Gastroesophageal sphincter (tissue), 4 donors: ENCODE measurements around the gene ZNF445. TPM values are rescaled to one million over a fixed set of nuclear protein-coding genes. Genes with fewer than 3 reads are reported as not detected.
"Not testable (repeated sequence)": the region's sequence is repeated elsewhere in the genome, so short reads cannot be mapped to it uniquely, and the experiment has no call there.

Experiments used
- ATAC-seq: fragments of 150-250 bp; one replicate; pipeline ENCODE4 v1.9.1; 2016; ENCODE audit warnings: mild to moderate bottlenecking, moderate library complexity
- H3K27ac ChIP-seq, 4 donors: fragments of 200-600 bp; sonication (generic) in 3 of 4; 1 replicate in 3 of 4; 2 replicates in 1 of 4; pipeline ENCODE4 v1.5.1; 2016 to 2019
- H3K27me3 ChIP-seq: fragments of 200-600 bp; sonication (generic); one replicate; pipeline ENCODE4 v1.5.1; 2019
- H3K36me3 ChIP-seq, 2 donors: fragments of 200-600 bp; sonication (generic); one replicate each; pipeline ENCODE4 v1.5.1; 2019; ENCODE audit warnings: control low read depth in 1 of 2
- H3K4me1 ChIP-seq, 3 donors: fragments of 200-600 bp; sonication (generic); 1 replicate in 2 of 3; 2 replicates in 1 of 3; pipeline ENCODE4 v1.5.1; 2016 to 2019; ENCODE audit warnings: control low read depth in 2 of 3
- H3K4me3 ChIP-seq, 2 donors: fragments of 200-600 bp; sonication (generic); one replicate each; pipeline ENCODE4 v1.5.1; 2019; ENCODE audit warnings: mild to moderate bottlenecking in 1 of 2, moderate library complexity in 1 of 2
- H3K9me3 ChIP-seq, 3 donors: fragments of 200-600 bp; sonication (generic); one replicate each; pipeline ENCODE4 v1.5.1; 2017 to 2019; ENCODE audit warnings: control low read depth in 2 of 3
- EP300 ChIP-seq: sonication (generic); formaldehyde crosslinking; IDR thresholded peaks from one replicate; pipeline ENCODE4 v1.6.1; 2017; ENCODE audit warnings: antibody characterized with exemption, mild to moderate bottlenecking
- POLR2A ChIP-seq, 2 donors: fragments of 450-650 bp; IDR thresholded peaks; one replicate each; pipeline ENCODE4 v1.6.1; 2017; ENCODE audit warnings: antibody characterized with exemption in 2 of 2, mild to moderate bottlenecking in 2 of 2, moderate library complexity in 1 of 2
- POLR2AphosphoS5 ChIP-seq: sonication (generic); formaldehyde crosslinking; IDR thresholded peaks from one replicate; pipeline ENCODE4 v1.6.1; 2017; ENCODE audit warnings: antibody characterized with exemption
- WGBS, 2 donors: methylation state at CpG; one replicate each; pipeline ENCODE4 v1.1.5; 2018; ENCODE audit warnings: low coverage in 1 of 2; 5-methylcytosine and 5-hydroxymethylcytosine counted together
- total RNA-seq, 4 donors: library from RNA; depleted of rRNA; stranded (reverse); fragments of >200 nt; gene quantifications; one replicate each; pipeline ENCODE4 v1.1.0, GENCODE V29; 2016
- TF ChIP-seq, protein P1 (sequence below), 4 experiments: fragments of 200-600 bp in 2 of 4; fragments of 450-650 bp in 2 of 4; sonication (generic) in 1 of 4; IDR thresholded peaks; one replicate each; pipeline ENCODE4 v1.5.1; 2017 to 2019; ENCODE audit warnings: antibody characterized with exemption in 4 of 4, mild to moderate bottlenecking in 2 of 4, moderate library complexity in 2 of 4

The ZNF445 gene
- total RNA-seq, 4 donors from 2014 or later, result 8.9 to 15.2 (median 12.6) TPM

DNA sequence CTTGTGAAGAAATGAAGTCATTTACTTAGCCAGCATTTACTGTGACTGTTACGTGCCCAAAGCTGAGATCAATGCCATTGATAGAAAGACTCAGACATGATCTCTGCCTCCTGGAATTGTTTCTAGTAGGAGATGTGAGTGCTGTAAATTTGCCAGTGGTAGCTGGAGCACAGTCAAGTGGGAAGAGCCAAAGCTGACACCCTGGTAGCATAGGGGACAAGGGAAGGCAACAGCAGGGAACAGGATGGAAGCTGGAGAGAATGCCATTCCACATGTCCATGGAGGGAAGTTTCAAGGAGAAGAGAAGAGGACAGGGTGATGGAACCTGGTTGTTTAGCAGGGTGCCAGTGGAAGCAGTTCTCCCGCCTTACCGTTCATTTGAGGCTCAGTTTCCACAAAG is 74.9 kb downstream of the ZNF445 start:
- Histone ChIP-seq H3K4me1 (no peaks in the 10 kb centered on the region), H3K9me3 (no peaks in the 10 kb centered on the region), H3K36me3 (peaks cover 0 to 59% of the 10 kb centered on the region in 2 donors), H3K27ac (no peak overlapping the region), H3K27me3 (no peaks in the 10 kb centered on the region), H3K4me3 (no peak overlapping the region)
- 89 to 98% methylated on average over 1 to 3 of the region's 3 CpGs for WGBS, 2 donors
- TF ChIP-seq EP300 (no peak), POLR2A (IDR thresholded peaks at IDR 0.05) (no peak), POLR2AphosphoS5 (no peak)
- TF ChIP-seq, protein P1, sequence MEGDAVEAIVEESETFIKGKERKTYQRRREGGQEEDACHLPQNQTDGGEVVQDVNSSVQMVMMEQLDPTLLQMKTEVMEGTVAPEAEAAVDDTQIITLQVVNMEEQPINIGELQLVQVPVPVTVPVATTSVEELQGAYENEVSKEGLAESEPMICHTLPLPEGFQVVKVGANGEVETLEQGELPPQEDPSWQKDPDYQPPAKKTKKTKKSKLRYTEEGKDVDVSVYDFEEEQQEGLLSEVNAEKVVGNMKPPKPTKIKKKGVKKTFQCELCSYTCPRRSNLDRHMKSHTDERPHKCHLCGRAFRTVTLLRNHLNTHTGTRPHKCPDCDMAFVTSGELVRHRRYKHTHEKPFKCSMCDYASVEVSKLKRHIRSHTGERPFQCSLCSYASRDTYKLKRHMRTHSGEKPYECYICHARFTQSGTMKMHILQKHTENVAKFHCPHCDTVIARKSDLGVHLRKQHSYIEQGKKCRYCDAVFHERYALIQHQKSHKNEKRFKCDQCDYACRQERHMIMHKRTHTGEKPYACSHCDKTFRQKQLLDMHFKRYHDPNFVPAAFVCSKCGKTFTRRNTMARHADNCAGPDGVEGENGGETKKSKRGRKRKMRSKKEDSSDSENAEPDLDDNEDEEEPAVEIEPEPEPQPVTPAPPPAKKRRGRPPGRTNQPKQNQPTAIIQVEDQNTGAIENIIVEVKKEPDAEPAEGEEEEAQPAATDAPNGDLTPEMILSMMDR (IDR thresholded peaks at IDR 0.05), result no peak
- no peak for ATAC-seq

GRCh38 chr3:44400771-44401170 is 76.7 kb downstream of the ZNF445 start:
- no peaks in the 10 kb centered on the region for H3K27me3 ChIP-seq
- H3K4me1 ChIP-seq, result no peaks in the 10 kb centered on the region
- no peak for ATAC-seq
- no peaks in the 10 kb centered on the region for H3K9me3 ChIP-seq
- TF ChIP-seq POLR2A (IDR thresholded peaks at IDR 0.05), result no peak
- TF ChIP-seq POLR2AphosphoS5, result no peak
- no peak for TF ChIP-seq EP300
- TF ChIP-seq, protein P1 (IDR thresholded peaks at IDR 0.05), result no peak
- H3K27ac ChIP-seq, result no peak overlapping the region
- peaks cover 0 to 62% of the 10 kb centered on the region in 2 donors for H3K36me3 ChIP-seq
- no peak overlapping the region for H3K4me3 ChIP-seq
- 52 to 76% methylated on average over 2 of the region's 2 CpGs for WGBS, 2 donors

GRCh38 chr3:44398853-44399252 is 78.6 kb downstream of the ZNF445 start:
- Histone ChIP-seq H3K4me3 (no peak overlapping the region), H3K9me3 (no peaks in the 10 kb centered on the region), H3K27ac (no peak overlapping the region), H3K36me3 (peaks cover 0 to 53% of the 10 kb centered on the region in 2 donors), H3K4me1 (no peaks in the 10 kb centered on the region), H3K27me3 (no peaks in the 10 kb centered on the region)
- WGBS, 2 donors, result 50 to 74% methylated on average over 4 of the region's 4 CpGs
- no peak for ATAC-seq
- TF ChIP-seq POLR2AphosphoS5 (no peak), EP300 (no peak), POLR2A (IDR thresholded peaks at IDR 0.05) (no peak)
- TF ChIP-seq, protein P1 (IDR thresholded peaks at IDR 0.05), result no peak

DNA sequence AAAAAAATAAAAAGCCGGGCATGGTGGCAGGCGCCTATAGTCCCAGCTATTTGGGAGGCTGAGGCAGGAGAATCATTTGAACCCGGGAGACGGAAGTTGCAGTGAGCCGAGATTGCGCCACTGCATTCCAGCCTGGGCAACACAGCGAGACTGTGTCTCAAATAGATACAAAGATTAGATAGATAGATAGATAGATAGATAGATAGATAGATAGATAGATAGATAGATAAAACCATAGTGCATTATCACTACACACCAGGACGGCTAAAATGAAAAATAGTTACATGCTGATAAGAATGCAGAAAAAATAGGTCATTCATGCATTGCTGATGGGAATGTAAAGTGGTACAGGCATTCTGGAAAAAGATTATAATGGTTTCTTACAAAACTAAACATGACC is 79.2 kb downstream of the ZNF445 start:
- H3K4me3 ChIP-seq, H3K9me3 ChIP-seq, H3K27me3 ChIP-seq, H3K4me1 ChIP-seq, ATAC-seq, H3K27ac ChIP-seq: not testable (repeated sequence)
- WGBS, 2 donors, result 92 to 96% methylated on average over 6 to 8 of the region's 8 CpGs
- peaks cover 0 to 49% of the 10 kb centered on the region in 2 donors for H3K36me3 ChIP-seq

- Histone ChIP-seq H3K9me3 (no peaks in the 10 kb centered on the region), H3K4me1 (no peaks in the 10 kb centered on the region), H3K36me3 (peaks cover 0 to 43% of the 10 kb centered on the region in 2 donors), H3K4me3 (no peak overlapping the region), H3K27ac (no peak overlapping the region), H3K27me3 (no peaks in the 10 kb centered on the region)
- no peak for ATAC-seq
- no peak for TF ChIP-seq EP300
- no peak for TF ChIP-seq POLR2AphosphoS5
- TF ChIP-seq POLR2A (IDR thresholded peaks at IDR 0.05), result no peak
- TF ChIP-seq, protein P1 (IDR thresholded peaks at IDR 0.05), result no peak
- 86 to 89% methylated on average over 6 to 9 of the region's 9 CpGs for WGBS, 2 donors
Measured at GRCh38 chr3:44396200-44397171, 81.0 kb downstream of the ZNF445 start.
